LoVo (cell line): ENCODE results near the gene PTX4.

Experiments
- DNase-seq: peaks from one replicate; pipeline ENCODE4 v3.0.0-alpha.2; 2016; ENCODE audit warnings: low spot score

Gene PTX4

DNA sequence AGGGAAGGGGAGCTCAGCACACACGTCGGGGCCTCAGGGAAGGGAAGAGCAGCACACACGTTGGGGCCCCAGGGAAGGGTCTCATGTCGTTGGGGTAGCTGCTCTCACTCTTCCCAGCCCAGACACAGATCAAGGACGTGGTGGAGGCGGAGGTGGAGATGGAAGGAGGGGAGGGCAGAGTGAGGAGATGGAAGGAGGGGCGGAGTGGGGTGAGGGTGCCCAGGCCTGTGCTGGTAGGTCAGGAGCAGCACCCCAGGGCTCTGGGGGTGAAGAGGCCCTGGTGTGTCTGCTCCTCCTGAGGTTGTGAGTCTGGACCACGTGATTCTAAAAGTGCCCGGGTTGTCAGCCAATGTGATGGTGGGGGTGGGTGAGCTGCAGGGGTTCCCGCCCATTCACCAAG is 28.8 kb downstream of the PTX4 start:
- DNase-seq = no peak

DNA sequence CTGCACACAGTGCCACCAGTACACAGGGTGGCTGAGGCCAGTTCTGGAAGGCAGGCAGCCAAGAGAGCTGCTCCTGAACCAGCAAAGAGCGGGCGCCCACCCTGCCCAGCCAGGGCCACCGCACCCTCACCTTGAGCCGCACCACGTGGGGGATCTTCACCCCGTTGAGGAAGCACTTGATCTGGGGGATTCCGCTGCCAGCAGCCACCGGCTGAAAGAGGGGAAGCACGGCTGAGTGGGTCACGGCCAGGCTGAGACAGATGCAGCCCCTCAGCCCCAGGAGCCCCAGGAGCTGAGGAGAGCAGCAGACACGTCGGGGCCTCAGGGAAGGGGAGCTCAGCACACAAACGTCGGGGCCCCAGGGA is 29.8 kb downstream of the PTX4 start:
- DNase-seq = no peak

DNA sequence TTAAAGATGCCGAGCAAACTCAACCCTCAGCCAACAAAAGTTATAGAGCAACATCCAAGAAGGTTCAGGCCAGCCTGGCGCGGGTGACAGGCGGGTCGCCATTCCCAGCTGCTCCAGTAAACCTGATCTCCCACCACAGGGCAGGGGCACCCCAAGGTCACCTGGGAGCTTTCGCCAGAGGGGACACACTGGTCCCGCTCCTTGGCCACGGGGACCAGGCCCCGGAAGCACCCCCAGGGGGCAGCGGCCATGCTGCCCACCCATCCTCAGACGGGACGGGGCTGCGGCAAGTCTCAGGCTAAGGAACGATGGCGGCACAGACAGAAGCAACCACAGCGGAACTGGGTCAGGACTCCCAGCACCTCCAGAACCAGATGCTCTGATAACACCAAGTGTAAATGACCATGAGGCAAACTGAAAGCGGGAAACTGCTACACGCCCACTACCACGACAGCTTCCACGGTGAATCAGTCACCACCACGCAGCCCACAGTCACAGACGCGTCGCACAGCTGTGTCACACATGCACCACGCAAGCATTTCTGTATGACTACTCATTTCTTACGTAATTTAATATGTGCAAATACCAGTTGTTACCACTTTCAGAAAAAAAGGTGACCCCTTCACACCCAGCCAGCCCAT is 30.3 kb downstream of the PTX4 start:
- no peak for DNase-seq

DNA sequence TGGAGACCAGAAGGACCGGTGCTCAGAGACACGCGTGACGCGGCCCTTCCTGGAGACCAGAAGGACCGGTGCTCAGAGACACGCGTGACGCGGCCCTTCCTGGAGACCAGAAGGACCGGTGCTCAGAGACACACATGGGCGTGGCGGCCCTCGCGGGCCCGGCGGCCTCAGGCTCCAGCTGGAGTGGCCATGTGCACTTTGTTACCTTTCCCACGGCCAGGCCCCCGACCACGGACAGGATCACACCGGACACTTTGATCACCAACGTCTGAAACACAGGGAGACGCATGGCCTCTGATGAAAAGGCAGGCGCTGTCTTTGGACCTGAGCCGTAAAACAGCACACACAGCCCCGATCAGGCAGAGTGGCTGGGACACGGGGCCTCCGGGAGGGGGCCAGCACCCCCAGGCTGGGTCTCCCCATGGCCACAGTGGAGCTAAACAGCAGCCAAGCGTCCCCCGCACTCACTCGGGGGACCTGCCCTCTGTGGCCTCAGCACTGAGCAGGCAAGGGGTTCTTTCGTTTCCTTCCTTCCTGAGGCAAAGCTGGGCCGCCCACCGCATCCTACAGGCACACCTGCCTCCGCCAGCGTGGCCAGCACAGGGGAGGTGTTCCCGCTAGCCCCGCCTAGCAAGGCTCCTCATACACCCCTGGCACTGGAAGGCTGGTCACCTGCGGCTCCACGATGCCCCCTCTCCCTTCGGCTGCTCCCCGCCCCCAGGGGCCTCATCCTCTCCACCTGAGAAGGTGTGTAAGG is 31.1 kb downstream of the PTX4 start:
- DNase-seq = no peak

DNA sequence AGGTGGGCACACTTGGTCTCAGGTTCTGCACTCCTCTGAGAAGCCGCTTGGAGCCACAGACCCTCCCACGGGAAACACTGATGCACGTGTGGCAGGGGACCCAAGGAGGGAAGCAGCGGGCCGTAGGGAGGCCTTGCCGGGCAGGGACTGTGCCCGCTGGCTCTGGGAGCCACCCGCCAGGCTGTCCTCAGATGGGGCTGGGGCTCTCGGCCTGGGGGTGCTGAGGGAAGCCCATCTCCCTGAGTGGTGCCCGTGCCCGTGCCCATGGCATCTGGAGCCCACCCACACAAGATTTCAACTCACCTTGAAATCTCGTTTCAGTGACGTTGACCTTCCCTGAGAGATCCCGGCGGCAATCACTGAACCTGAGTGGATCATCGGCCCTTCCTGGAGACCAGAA is 31.8 kb downstream of the PTX4 start:
- DNase-seq = no peak

DNA sequence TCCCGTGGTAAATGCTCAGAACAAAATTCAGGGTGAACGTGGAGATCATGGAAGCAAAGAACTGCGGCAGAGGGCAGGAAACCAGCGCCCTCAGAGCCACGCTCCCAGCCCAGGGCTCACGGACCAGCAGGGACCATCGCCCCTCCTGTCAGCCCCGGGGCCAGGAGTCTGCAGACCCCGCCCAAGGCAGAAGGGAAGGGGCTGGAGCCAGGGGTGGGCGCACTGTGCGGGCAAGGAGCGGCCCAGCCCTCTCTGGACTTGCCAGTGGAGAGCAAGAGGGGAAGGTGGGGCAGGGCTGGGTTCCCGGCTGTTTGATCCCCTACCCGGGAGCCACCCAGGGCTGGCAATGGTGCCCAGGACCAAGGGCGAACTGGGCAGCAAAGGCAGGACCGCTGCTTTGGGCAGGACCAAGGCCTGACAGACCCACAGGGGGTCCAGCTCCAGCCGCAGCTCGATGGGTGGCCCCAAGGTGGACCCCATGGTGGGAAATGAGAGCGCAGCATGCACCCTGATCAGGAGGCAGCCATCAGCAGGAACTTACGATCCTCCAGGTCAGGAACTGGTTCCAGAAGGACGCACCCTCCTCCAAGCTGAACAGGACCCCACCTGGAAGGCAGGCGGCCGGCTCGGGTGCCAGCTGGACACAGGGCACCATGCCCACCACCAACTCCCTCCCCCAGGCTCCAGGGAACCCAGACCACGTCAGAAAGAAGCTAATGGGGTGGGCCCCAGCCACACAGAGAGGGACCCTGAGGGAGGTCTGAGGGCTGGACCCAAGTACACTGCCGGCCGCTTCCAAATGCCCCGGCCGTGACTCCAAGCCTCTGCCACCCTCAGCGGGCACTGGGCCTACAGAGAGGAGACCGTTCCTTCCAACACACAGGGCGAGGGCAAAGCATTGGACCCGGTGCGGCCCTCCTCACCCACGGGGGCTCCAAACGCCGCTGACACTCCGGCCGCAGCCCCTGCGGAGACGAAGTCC is 33.3 kb downstream of the PTX4 start:
- DNase-seq = no peak

DNA sequence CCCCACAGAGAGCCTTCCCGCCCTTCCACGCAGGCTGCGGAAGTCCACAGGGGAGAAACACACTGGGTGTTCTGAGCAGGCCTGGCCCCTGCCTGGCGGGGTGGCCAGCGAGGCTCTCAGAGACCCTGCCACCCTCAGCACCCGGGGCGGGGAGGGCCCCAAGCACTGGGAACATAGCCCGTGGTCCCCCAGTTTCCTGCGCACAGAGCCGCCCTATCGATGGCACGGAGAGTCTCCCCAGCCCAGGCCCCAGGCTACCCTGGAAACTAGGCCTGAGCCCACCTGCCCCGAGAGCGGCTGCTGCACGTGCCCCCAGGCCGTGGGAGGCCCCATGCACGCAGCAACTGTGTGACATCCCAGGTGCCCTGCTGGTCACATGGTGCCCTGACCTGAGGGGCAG is 34.2 kb downstream of the PTX4 start:
- DNase-seq = no peak

DNA sequence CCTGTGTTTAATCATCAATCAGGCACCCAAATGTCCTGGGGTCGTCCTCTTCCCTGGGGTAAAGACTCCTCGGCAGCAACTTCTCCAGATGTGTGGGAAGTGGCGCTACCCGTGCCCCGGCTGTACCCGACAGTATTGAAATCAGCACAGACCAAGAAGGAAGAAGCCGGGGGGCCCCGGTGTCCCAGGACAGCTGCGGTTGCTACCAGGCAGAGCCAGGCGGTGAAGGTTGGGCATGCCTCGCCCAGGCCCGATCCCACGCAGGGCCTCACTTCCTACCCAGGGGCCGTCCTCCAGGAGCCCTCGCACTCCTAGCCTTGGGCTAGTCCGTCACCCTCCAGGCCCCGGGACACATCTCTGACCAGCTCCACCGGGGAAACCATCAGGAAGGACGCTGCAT is 35.4 kb downstream of the PTX4 start:
- no peak for DNase-seq

DNA sequence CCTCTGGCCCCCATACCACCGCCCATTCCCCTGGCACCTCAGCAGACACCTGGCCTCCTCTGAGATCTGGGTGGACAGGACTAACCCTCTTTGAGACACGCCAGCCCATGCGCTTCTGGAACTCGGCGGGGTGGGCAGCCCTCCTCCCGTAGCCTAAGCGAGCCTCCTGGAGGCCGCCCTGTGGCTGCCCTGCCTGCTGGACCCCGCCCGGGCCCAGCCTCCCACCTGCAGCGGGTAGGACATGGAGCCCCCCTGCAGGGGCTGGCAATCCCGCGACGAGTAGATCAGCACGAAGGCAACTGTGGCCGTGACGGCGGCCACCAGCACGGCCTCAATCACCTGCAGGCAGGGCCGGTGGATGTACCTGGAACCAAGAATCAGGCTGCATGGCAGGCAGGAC is 36.2 kb downstream of the PTX4 start:
- DNase-seq = no peak

DNA sequence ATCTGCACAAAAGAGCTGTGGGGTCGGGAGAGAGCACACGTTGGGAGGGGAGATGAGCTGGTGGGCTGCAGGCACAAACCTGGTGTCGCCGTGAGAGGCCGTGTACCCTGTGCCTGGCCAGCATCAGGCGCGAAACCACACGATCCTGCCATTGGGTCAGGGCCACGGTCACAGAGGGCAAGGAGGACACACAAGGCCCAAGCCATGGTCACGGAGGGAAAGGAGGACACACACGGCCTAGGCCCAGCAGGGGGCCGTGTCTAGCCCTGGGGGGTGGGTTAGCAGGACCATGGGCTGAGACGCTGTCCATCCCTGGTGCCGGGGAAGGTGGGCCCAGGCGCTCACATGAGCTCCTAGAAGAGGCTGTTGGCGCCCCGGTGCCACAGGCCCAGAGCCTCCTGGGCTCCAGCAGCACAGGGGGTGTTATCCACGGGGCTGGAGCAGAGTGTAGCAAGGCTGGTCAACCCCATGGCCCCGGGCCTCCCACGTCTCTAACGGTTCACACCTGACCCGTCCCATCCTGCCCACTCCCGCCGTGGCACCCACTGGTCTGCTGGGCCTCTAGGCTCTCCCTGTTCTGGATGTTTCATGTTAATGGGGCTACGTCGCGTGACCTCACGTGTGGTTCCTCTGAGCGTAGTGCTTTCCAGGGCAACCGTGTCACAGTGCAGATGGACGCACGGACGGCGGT is 36.9 kb downstream of the PTX4 start:
- DNase-seq = no peak

DNA sequence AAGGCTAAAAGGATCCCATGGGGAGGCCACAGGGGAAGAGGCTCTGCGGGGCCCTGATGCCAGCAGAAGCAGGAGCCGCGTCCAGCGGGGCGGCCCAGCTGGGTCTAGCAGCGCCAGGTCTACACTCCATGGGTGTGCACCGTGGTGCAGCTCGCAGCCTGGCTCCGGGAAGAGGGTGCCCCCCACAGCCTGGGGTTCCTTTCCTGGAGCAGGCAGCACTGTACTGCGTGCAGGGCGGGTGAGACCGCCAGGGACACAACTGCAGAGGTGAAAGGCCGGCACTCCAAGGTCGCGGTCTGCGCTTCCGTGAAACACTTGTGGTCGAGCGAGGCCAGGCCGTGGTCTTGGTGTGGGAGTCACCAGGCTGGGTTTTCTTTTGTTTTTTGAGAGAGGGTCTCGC is 37.9 kb downstream of the PTX4 start:
- DNase-seq = no peak

DNA sequence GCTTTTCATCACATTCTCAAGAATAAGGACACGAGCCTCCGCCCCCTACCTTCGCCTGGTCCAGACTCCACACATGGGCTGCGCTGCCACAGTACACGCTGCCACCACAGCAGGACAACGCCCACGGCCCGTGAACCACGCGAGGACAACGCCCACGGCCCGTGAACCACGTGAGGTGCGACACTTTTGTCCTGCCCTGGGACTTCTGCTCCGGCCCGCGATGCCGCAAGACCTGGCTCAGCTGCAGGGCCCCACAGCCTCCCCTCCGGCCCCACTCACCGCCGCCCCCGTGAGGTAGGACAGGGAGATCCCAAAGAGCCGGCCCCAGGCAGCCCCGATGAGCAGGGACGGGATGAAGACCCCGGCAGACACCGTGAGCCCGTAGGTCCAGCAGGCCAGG is 38.5 kb downstream of the PTX4 start:
- DNase-seq = no peak

DNA sequence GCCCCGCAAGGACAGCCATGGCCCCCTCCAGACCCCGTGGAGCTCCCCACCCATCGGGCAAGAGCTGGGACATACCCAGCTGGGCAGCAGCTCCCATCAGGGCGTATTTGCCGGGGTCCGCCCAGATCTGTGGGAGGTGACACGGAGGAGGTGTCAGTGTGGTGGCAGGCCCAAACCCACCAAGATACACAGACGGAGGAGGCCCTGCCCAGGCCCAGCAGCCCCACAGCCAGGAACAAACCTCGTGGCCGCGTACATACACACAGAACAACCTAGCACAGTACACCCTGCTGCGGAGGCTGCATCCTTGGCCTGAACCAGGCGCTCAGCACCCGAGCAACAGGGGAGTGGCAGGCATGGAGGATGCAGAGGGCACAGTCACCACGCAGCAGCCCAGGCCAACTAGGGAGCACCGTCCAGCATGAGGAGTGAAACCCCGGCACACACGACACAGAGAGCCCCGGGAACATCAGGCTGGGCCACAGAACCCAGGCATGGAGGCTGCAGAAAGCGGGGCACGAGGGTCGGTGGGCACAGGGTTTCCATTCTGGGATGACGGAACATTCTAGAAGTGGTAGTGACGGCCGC is 39.4 kb downstream of the PTX4 start:
- no peak for DNase-seq

DNA sequence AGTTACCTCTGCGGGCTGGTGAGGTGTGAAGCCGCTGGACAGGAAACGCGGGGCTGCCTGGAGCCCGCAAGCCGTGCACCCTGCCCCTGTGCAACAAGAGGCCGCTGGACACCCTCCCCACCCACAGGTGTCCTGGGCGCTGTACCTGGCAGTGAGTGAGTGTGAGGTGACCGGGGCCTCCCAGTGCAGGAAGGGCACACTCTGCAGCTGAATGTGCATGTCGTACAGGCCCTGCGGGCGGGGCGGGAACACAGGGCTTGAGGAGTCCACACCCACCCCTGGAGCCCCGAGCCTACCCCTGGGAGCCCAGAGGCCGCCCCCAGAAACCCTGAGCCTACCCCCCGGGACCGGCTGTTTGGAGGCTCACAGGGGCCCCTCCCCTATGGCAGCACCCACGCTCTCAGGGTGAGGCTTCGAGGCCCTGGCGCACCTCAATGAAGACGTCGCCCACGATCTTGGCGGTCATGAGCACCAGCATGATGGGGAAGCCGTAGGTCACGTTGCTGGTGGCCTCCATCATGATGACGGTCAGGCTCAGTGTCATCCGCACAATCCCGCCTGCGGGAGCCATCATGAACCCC is 40.1 kb downstream of the PTX4 start:
- DNase-seq = no peak

DNA sequence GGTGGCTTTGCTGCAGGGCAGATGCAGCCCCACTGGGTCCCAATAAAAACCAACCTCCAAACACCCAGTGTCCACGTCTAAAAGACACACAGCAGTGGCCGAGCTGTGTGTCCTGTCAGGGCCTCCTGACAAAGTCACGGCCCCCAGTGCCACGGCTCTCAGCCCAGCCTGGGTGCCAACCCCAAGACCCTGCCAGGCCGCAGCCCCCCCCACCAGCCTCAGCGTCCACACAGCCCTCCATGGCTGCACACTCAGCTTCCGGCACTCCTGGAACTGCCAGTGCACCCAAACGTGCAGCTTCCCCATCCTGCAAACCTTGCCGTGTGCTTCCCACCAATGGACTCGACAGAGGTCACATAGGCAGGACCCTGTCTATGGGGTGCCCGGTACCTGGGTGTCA is 40.8 kb downstream of the PTX4 start:
- DNase-seq = no peak

DNA sequence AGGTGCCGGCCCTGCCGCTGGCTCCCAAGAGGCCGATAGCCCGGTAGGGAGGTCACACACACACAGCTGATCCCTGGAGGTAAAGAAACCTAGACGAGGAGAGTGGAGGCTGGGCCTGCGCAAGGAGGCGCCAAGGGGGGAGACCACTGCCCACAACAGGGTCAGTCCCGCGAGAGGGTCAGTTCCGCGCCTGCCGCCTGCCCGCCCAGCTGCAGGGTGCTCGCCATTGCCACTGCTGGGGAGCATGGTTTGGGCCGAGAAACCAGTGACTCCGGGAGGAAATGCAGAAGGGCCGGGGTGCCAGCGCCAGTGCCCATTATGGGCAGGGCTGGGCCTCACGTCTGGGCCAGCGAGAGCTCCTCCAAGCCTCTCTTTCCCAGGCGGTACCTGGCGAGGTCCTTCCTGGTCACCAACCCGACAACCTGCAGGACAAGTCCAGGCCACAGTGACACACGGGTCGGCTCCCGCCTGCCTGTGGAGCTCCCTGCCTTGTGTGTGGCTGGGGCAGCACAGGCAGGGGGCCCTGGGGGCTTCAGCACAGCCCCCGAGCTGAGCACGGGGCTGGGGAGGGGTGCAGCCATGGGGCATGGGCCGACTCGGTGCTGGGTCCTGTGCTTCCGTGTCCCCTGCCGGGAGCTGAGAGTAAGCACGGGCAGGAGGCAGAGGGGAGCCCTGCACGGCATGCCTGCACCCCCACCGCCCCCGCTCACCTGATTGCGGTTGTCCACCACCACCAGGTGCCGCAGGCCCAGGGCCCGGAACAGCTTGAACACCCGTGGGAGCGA is 42.3 kb downstream of the PTX4 start:
- no peak for DNase-seq

DNA sequence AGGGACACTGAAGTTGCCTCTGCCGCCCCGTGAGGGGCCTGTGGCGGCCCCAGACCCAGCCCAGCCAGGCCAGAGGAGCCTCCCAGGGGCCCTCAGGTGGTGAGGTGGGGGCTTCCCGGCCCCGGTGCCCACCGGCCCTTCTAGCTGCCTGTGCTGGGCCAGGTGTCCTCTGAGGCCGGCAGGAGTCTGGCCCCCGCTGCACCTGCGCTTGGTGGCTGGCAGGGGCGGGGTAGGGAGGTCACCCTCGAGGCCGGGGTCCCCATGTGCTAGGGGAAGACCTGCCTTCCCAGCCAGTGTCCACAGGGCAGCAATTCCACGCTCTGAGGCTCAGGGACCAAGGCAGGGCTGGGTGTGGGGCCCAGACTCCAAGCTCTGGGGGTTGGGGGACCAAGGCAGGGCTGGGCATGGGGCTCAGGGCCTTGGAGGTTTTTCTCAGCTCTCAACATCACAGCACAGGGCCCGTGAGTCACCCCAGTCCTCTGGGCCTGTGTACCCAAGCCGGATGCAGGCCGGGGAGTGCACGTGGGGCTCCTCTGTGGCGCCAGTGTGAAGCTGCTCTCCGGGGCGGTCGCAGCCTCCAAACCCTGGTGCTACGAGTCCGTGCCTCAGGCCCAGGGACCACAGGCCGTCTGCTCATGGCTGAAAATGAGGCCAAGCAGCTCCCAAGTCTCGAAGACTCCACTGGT is 43.1 kb downstream of the PTX4 start:
- no peak for DNase-seq

DNA sequence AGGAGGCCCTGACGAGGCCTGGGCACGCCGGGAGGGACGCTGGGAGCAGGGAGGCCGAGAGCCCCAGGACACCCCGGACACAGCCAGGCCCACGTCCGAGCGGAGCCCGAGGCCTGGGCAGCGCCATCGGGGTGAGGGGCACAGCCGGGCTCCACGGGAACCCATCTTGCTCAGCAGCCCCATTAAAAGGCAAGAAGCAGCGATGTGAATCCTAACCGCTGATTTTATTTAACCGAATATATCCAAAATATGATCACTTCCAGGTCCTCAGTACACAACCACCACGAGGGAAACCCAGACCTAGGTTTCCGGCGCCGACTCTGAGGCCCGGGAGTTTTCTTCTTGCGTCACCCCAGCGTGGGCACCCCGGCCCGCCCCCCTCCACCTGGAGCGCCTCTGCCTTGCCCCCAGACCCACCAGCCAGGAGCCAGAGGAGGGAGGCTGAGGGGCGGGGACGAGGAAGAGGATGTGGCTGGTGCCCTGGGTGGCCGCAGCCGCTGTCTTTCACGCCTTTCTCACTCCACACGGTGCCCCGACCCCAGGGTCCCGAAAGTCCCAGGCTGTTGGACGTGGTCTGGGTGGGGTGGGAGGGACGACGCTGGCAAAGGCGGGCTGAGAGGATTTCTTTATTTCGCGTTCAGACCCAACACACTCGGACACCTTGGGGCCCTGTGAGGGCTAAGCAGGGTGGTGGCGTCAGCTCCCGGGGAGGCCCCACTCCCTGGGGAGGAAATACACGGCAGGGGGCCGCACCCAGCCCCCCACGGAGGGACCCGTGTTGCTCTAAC is 43.8 kb downstream of the PTX4 start:
- DNase-seq = no peak

DNA sequence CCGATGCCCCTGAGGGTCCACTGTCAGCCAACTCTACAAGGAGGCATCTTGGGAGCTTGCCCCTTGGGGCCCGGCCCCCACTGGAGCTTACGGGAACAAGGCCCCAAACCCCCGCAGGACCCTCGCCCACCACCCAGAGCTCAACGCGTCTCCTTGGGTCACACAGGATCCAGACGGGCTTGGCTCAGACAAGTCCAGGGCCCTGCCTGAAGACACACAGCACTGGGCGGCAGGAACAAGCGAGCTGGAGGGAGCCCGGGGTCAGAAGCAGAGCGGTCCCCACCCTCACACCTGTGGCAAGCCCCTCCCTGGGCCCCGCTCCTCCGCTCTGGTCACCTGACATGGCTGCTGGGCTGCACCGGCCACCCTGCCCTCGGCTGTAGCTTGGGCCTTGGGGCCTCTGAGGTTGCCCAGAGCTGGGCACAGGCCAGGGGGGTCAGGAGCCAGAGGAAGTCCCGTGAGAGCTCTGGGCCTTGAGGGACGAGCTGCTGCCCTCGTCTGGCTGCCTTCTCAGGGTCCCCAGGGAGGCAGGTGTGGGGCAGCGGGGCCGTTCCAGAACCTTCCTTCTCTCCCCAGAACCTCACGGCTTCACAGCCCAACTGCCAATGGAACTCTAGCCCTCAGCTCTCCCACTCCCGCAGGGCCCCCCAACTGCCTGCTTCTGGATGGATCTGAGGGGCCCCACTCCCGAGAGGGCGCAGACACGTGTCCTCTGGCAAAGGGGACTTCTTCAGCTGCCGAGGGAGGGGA is 44.6 kb downstream of the PTX4 start, which contains the start of gene CCDC154:
TSS of gene CCDC154 (minus strand) at position 577 of the 750 bp plus-strand sequence. CDS start at position 343, 234 bp downstream.
- no peak for DNase-seq
